ENCODE results near the gene HDAC2. TPM values are rescaled to one million over a fixed set of nuclear protein-coding genes. Genes with fewer than 3 reads are reported as not detected.
A peak's percentile ranks its signal among the peaks of the same experiment; 100 is the strongest.

The HDAC2 gene
- total and polyA plus RNA-seq, 2 of the 13 experiments (the other 11 are each of a cell fraction or from before 2014, with no cell fraction given), result 99.6 to 114 TPM

- TF ChIP-seq ZNF687 (CRISPR knock-in tag; IDR thresholded peaks at IDR 0.05), result peak; percentile 94
- no peak for TF ChIP-seq PHF5A (CRISPR knock-in tag; IDR thresholded peaks at IDR 0.05; ENCODE audit: low read depth, unreplicated experiment)
- TF ChIP-seq RNF2 (conservative IDR thresholded peaks at IDR 0.05; ENCODE audit: low read depth), result peak; percentile 95
- no peak for TF ChIP-seq RFX5 (IDR thresholded peaks at IDR 0.05; ENCODE audit: low read depth, low read length)
- TF ChIP-seq GLI4 (CRISPR knock-in tag; IDR thresholded peaks at IDR 0.05; ENCODE audit: borderline replicate concordance), result no peak
- TF ChIP-seq PAWR (CRISPR knock-in tag; IDR thresholded peaks at IDR 0.05; ENCODE audit: borderline replicate concordance), result peak; percentile 95; the same call in 1 of the 2 replicates
- TF ChIP-seq ZNF563 (CRISPR knock-in tag; IDR thresholded peaks at IDR 0.05), result peak; percentile 98
- TF ChIP-seq NFE2 (CRISPR knock-in tag; IDR thresholded peaks at IDR 0.05), result no peak
- peak; percentile 97 for TF ChIP-seq YEATS4 (CRISPR knock-in tag; IDR thresholded peaks at IDR 0.05; ENCODE audit: borderline replicate concordance)
- peak; percentile 90; the same call in 1 of the 2 replicates for TF ChIP-seq KLF9 (CRISPR knock-in tag; IDR thresholded peaks at IDR 0.05; ENCODE audit: low read depth)
- TF ChIP-seq ZNF17 (CRISPR knock-in tag; IDR thresholded peaks at IDR 0.05), result no peak
- TF ChIP-seq JDP2 (CRISPR knock-in tag; IDR thresholded peaks at IDR 0.05; ENCODE audit: borderline replicate concordance), result peak; percentile 80
- TF ChIP-seq ZNF747 (CRISPR knock-in tag; IDR thresholded peaks at IDR 0.05; ENCODE audit: borderline replicate concordance), result peak; percentile 57; the same call in 1 of the 2 replicates
- TF ChIP-seq ZNF430 (CRISPR knock-in tag; IDR thresholded peaks at IDR 0.05), result peak; percentile 99
- no peak for TF ChIP-seq PBX2 (CRISPR knock-in tag; IDR thresholded peaks at IDR 0.05)
- TF ChIP-seq ZNF784 (CRISPR knock-in tag; IDR thresholded peaks at IDR 0.05; ENCODE audit: borderline replicate concordance), result peak; percentile 95
- peak; percentile 94 for TF ChIP-seq ZFAT (CRISPR knock-in tag; conservative IDR thresholded peaks at IDR 0.05)
- TF ChIP-seq ZNF281 (CRISPR knock-in tag; IDR thresholded peaks at IDR 0.05; ENCODE audit: borderline replicate concordance), result peak; percentile 100
Observed at GRCh38 chr6:113970805-113971676, at the start of gene HDAC2 (continued).
